Measurements from ENCODE around the gene FAM107A. TPM values are rescaled to one million over a fixed set of nuclear protein-coding genes. Genes with fewer than 3 reads are reported as not detected.

FAM107A gene
- total and polyA plus RNA-seq, 2 of the 13 experiments (the other 11 are each of a cell fraction or from before 2014, with no cell fraction given) = not detected

GRCh38 chr3:58560771-58561311 is 16.4 kb downstream of the FAM107A start (continued):
- TF ChIP-seq ZNF670 (CRISPR knock-in tag; IDR thresholded peaks at IDR 0.05; ENCODE audit: borderline replicate concordance) (no peak), MZF1 (CRISPR knock-in tag; IDR thresholded peaks at IDR 0.05; ENCODE audit: borderline replicate concordance) (no peak), ZNF180 (CRISPR knock-in tag; IDR thresholded peaks at IDR 0.05; ENCODE audit: borderline replicate concordance, low read depth) (no peak), HNF4G (IDR thresholded peaks at IDR 0.05; ENCODE audit: borderline replicate concordance, low read depth, low read length) (no peak), HNF4G (CRISPR knock-in tag; IDR thresholded peaks at IDR 0.05; ENCODE audit: borderline replicate concordance, low read depth) (no peak), POGZ (CRISPR knock-in tag; IDR thresholded peaks at IDR 0.05) (no peak), TEAD3 (CRISPR knock-in tag; optimal IDR thresholded peaks at IDR 0.05; ENCODE audit: borderline replicate concordance) (peak; percentile 99), MEF2D (CRISPR knock-in tag; IDR thresholded peaks at IDR 0.05) (no peak), TIGD3 (CRISPR knock-in tag; IDR thresholded peaks at IDR 0.05; ENCODE audit: borderline replicate concordance) (no peak), DMTF1 (CRISPR knock-in tag; IDR thresholded peaks at IDR 0.05) (no peak), ZSCAN12 (CRISPR knock-in tag; IDR thresholded peaks at IDR 0.05) (no peak), EHMT2 (IDR thresholded peaks at IDR 0.05; ENCODE audit: borderline replicate concordance, low read depth, low read length) (no peak), MEIS1 (CRISPR knock-in tag; IDR thresholded peaks at IDR 0.05; ENCODE audit: borderline replicate concordance) (no peak), ZSCAN25 (CRISPR knock-in tag; IDR thresholded peaks at IDR 0.05) (no peak), MYNN (CRISPR knock-in tag; IDR thresholded peaks at IDR 0.05; ENCODE audit: low read depth) (no peak), ZC3H4 (CRISPR knock-in tag; IDR thresholded peaks at IDR 0.05; ENCODE audit: borderline replicate concordance) (no peak), ZBTB3 (CRISPR knock-in tag; IDR thresholded peaks at IDR 0.05; ENCODE audit: borderline replicate concordance, low read depth) (no peak), ZKSCAN5 (CRISPR knock-in tag; IDR thresholded peaks at IDR 0.05) (no peak), HOXD1 (CRISPR knock-in tag; IDR thresholded peaks at IDR 0.05) (no peak), NBN (conservative IDR thresholded peaks at IDR 0.05) (no peak), ZNF572 (CRISPR knock-in tag; IDR thresholded peaks at IDR 0.05) (no peak), TOE1 (CRISPR knock-in tag; IDR thresholded peaks at IDR 0.05) (no peak), NR2C2 (CRISPR knock-in tag; IDR thresholded peaks at IDR 0.05; ENCODE audit: borderline replicate concordance) (no peak), KLF13 (CRISPR knock-in tag; IDR thresholded peaks at IDR 0.05) (no peak), ZNF251 (CRISPR knock-in tag; IDR thresholded peaks at IDR 0.05) (no peak), RFXANK (CRISPR knock-in tag; IDR thresholded peaks at IDR 0.05) (no peak)
- TF ChIP-seq, protein P1, sequence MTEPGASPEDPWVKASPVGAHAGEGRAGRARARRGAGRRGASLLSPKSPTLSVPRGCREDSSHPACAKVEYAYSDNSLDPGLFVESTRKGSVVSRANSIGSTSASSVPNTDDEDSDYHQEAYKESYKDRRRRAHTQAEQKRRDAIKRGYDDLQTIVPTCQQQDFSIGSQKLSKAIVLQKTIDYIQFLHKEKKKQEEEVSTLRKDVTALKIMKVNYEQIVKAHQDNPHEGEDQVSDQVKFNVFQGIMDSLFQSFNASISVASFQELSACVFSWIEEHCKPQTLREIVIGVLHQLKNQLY (CRISPR knock-in tag; IDR thresholded peaks at IDR 0.05) = no peak
- TF ChIP-seq, protein P2, sequence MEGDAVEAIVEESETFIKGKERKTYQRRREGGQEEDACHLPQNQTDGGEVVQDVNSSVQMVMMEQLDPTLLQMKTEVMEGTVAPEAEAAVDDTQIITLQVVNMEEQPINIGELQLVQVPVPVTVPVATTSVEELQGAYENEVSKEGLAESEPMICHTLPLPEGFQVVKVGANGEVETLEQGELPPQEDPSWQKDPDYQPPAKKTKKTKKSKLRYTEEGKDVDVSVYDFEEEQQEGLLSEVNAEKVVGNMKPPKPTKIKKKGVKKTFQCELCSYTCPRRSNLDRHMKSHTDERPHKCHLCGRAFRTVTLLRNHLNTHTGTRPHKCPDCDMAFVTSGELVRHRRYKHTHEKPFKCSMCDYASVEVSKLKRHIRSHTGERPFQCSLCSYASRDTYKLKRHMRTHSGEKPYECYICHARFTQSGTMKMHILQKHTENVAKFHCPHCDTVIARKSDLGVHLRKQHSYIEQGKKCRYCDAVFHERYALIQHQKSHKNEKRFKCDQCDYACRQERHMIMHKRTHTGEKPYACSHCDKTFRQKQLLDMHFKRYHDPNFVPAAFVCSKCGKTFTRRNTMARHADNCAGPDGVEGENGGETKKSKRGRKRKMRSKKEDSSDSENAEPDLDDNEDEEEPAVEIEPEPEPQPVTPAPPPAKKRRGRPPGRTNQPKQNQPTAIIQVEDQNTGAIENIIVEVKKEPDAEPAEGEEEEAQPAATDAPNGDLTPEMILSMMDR (CRISPR knock-in tag; IDR thresholded peaks at IDR 0.05) = peak; percentile 69

Measured in HepG2 (cell line).